DOHH2 (cell line): ENCODE results near the gene ATP7B.

ENCODE experiments used
- H3F3A ChIP-seq: fragments of 200-600 bp; sonication (generic), shearing (Covaris generic); 2 replicates; pipeline ENCODE4 v1.6.0; 2016; ENCODE audit warnings: antibody characterized with exemption, mild to moderate bottlenecking; ENCODE audit not compliant: control insufficient read depth, insufficient read depth
- H3K27ac ChIP-seq: fragments of 200-600 bp; sonication (generic); 2 replicates; pipeline ENCODE4 v1.5.1; 2014; ENCODE audit warnings: low read depth, mild to moderate bottlenecking, low read length, moderate library complexity
- H3K27me3 ChIP-seq: fragments of 200-600 bp; sonication (generic); 2 replicates; pipeline ENCODE4 v1.6.1; 2014; ENCODE audit warnings: mild to moderate bottlenecking, low read length, mixed read lengths; ENCODE audit not compliant: control insufficient read depth
- H3K36me3 ChIP-seq: fragments of 200-600 bp; sonication (generic); 2 replicates; pipeline ENCODE4 v1.6.1; 2014; ENCODE audit warnings: mild to moderate bottlenecking, low read length, moderate library complexity, mixed read lengths; ENCODE audit not compliant: control insufficient read depth
- H3K4me1 ChIP-seq: fragments of 200-600 bp; sonication (generic); 2 replicates; pipeline ENCODE4 v1.6.1; 2014; ENCODE audit warnings: mild to moderate bottlenecking, low read length, mixed read lengths; ENCODE audit not compliant: control insufficient read depth
- H3K4me2 ChIP-seq: fragments of 200-600 bp; sonication (generic); 2 replicates; pipeline ENCODE4 v1.6.0; 2014; ENCODE audit warnings: mild to moderate bottlenecking, low read length, moderate library complexity
- H3K4me3 ChIP-seq: fragments of 200-600 bp; sonication (generic); 2 replicates; pipeline ENCODE4 v1.5.1; 2014; ENCODE audit warnings: mild to moderate bottlenecking, low read length, mixed read lengths
- H3K79me2 ChIP-seq: fragments of 200-600 bp; sonication (generic); 2 replicates; pipeline ENCODE4 v1.6.1; 2014; ENCODE audit warnings: mild to moderate bottlenecking, low read length, mixed read lengths; ENCODE audit not compliant: control insufficient read depth
- H3K9me2 ChIP-seq: fragments of 200-600 bp; sonication (generic); replicated peaks from 2 replicates; pipeline ENCODE4 v1.6.1; 2014; ENCODE audit warnings: mild to moderate bottlenecking, low read length, mixed read lengths; ENCODE audit not compliant: control insufficient read depth
- H3K9me3 ChIP-seq: fragments of 200-600 bp; sonication (generic); 2 replicates; pipeline ENCODE4 v1.6.1; 2014; ENCODE audit warnings: antibody characterized with exemption, low read length, mixed read lengths; ENCODE audit not compliant: control insufficient read depth, insufficient read depth
- H4K20me1 ChIP-seq: fragments of 200-600 bp; sonication (generic); 2 replicates; pipeline ENCODE4 v1.6.0; 2014; ENCODE audit warnings: low read depth, mild to moderate bottlenecking, antibody characterized with exemption, low read length, moderate library complexity; ENCODE audit not compliant: control insufficient read depth, insufficient read depth
- EZH2phosphoT487 ChIP-seq: fragments of 200-600 bp; sonication (generic); IDR thresholded peaks from 2 replicates; pipeline ENCODE4 v1.6.1; 2017; ENCODE audit warnings: borderline replicate concordance, mild to moderate bottlenecking, antibody characterized with exemption, low read length, moderate library complexity, mixed read lengths
- TF ChIP-seq, protein P1 (sequence below): fragments of 200-600 bp; sonication (generic); IDR thresholded peaks from one replicate; pipeline ENCODE4 v1.5.1; 2014; ENCODE audit warnings: antibody characterized with exemption, mild to moderate bottlenecking, low read depth, low read length; ENCODE audit not compliant: poor library complexity, severe bottlenecking

Gene ATP7B

DNA sequence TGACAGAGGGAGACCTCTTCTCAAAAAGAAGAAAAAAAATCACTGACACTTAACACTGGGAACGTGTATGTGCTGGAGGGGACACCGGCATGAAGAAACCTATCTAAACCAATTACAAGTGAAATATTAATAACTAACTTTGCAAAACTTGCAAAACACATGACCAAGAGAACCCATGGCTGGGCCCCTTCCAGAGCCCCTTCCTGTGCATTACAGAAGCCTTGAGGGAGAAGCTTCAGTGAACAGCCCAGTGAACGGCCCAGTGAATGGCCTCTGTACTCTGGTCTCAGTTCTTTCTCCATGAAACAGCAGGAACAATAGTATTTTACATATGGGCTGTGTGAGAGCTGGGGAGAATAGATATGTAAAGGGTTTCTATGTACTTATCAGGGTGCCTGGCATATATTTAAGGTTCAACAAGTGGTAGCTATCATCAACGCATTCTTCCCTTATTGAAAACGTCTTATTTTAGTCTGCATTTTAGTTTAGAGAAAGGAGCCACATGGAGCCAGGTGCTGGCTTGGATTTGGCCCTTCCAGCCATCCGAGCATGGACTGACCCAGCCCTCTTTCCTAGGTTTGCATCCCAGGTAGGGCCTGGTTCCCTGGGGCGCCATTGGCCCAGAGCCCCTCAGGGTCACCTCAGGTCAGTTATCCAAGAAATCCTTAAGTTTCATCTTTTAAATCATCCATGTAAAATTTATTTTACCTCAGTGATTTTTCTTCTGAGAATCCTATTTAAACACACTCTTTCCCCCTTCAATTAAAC lies 95.0 kb downstream of the ATP7B start:
- H3K9me2 ChIP-seq, result no peaks in the 10 kb centered on the region
- H3K4me3 ChIP-seq, result no peak overlapping the region
- no peaks in the 10 kb centered on the region for H4K20me1 ChIP-seq
- no peaks in the 10 kb centered on the region for H3K36me3 ChIP-seq
- no peaks in the 10 kb centered on the region for H3F3A ChIP-seq
- no peaks in the 10 kb centered on the region for H3K79me2 ChIP-seq
- peaks cover 17% of the 10 kb centered on the region for H3K27me3 ChIP-seq
- H3K4me1 ChIP-seq, result no peaks in the 10 kb centered on the region
- no peak overlapping the region for H3K4me2 ChIP-seq
- H3K9me3 ChIP-seq, result no peaks in the 10 kb centered on the region
- no peak overlapping the region for H3K27ac ChIP-seq
- TF ChIP-seq, protein P1, sequence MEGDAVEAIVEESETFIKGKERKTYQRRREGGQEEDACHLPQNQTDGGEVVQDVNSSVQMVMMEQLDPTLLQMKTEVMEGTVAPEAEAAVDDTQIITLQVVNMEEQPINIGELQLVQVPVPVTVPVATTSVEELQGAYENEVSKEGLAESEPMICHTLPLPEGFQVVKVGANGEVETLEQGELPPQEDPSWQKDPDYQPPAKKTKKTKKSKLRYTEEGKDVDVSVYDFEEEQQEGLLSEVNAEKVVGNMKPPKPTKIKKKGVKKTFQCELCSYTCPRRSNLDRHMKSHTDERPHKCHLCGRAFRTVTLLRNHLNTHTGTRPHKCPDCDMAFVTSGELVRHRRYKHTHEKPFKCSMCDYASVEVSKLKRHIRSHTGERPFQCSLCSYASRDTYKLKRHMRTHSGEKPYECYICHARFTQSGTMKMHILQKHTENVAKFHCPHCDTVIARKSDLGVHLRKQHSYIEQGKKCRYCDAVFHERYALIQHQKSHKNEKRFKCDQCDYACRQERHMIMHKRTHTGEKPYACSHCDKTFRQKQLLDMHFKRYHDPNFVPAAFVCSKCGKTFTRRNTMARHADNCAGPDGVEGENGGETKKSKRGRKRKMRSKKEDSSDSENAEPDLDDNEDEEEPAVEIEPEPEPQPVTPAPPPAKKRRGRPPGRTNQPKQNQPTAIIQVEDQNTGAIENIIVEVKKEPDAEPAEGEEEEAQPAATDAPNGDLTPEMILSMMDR, result no peak
- no peak for TF ChIP-seq EZH2phosphoT487

GRCh38 chr13:51914137-51914493 lies 97.1 kb downstream of the ATP7B start:
- Histone ChIP-seq H3K9me2 (no peaks in the 10 kb centered on the region), H4K20me1 (no peaks in the 10 kb centered on the region), H3F3A (no peaks in the 10 kb centered on the region), H3K27me3 (peaks cover 27% of the 10 kb centered on the region), H3K79me2 (no peaks in the 10 kb centered on the region), H3K4me2 (no peak overlapping the region), H3K4me3 (no peak overlapping the region), H3K27ac (no peak overlapping the region), H3K36me3 (no peaks in the 10 kb centered on the region), H3K4me1 (no peaks in the 10 kb centered on the region), H3K9me3 (no peaks in the 10 kb centered on the region)
- TF ChIP-seq, protein P1, result no peak
- TF ChIP-seq EZH2phosphoT487, result no peak

DNA sequence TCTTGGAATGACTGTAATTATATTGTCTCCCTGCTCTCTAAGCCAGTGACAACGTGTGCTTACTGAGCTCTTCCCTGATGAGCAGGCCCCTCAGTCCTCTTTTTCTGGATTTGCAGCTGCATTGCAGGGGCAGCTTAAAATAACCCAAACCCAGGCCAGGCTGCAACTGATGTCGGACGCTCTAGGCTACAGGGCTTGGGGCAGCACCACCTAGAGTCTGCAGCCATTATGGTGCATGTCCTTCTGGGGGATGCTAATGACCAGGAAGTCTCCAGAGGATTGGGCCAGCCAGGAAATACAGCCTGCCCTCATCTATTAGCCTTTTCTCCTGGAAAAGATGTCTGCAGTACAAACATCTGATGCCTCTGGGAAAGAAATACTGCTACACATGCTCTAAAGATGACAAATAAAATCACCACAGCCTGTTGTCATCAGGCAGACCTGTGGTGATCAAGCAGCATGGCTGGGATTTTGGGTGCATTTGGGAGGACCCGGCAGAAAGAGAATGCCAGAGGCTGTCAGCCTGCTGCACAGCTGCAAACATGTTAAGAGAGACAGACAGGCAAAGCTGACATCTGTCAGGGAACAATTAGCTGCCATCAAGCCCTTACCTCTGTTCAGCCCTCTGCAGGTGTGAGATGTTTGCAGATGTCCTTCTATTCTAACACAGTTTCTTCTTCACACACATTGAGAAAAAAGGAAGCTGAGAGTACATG lies 97.7 kb downstream of the ATP7B start:
- no peaks in the 10 kb centered on the region for H3F3A ChIP-seq
- no peaks in the 10 kb centered on the region for H3K79me2 ChIP-seq
- TF ChIP-seq EZH2phosphoT487, result no peak
- TF ChIP-seq, protein P1, result no peak
- H4K20me1 ChIP-seq, result no peaks in the 10 kb centered on the region
- H3K9me3 ChIP-seq, result no peaks in the 10 kb centered on the region
- no peaks in the 10 kb centered on the region for H3K9me2 ChIP-seq
- no peak overlapping the region for H3K27ac ChIP-seq
- H3K4me2 ChIP-seq, result no peak overlapping the region
- no peak overlapping the region for H3K4me3 ChIP-seq
- H3K4me1 ChIP-seq, result no peaks in the 10 kb centered on the region
- H3K27me3 ChIP-seq, result peaks cover 31% of the 10 kb centered on the region
- H3K36me3 ChIP-seq, result no peaks in the 10 kb centered on the region
